Measurements from ENCODE around the gene LRRC4C.

Gene LRRC4C

GRCh38 chr11:41459465-41460401 is at the start of gene LRRC4C:
Gene LRRC4C, minus strand, starts transcription at chr11:41459652.
- in situ Hi-C loops (cut with MboI; ENCODE audit: low sequenced_read_pairs) = loop anchor here (25.0 kb wide), 1 partner anchor 1078 kb away; no protein-coding TSS in a partner anchor

- in situ Hi-C loops (cut with MboI; ENCODE audit: low sequenced_read_pairs) = no loop called here
Measured at GRCh38 chr11:41508121-41508520, 48.7 kb upstream of the LRRC4C start.

GRCh38 chr11:41499429-41499828 is 40.0 kb upstream of the LRRC4C start:
- in situ Hi-C loops (cut with MboI; ENCODE audit: low sequenced_read_pairs) = no loop called here

- in situ Hi-C loops (cut with MboI; ENCODE audit: low sequenced_read_pairs) = no loop called here
Measured at GRCh38 chr11:41498726-41499125, 39.3 kb upstream of the LRRC4C start.

- in situ Hi-C loops (cut with MboI; ENCODE audit: low sequenced_read_pairs) = no loop called here
Measured at GRCh38 chr11:41497974-41498373, 38.5 kb upstream of the LRRC4C start.

- in situ Hi-C loops (cut with MboI; ENCODE audit: low sequenced_read_pairs) = no loop called here
Measured at GRCh38 chr11:41494716-41495115, 35.3 kb upstream of the LRRC4C start.

GRCh38 chr11:41486424-41486823 is 27.0 kb upstream of the LRRC4C start:
- in situ Hi-C loops (cut with MboI; ENCODE audit: low sequenced_read_pairs) = no loop called here

- in situ Hi-C loops (cut with MboI; ENCODE audit: low sequenced_read_pairs) = no loop called here
Measured at GRCh38 chr11:41483956-41484355, 24.5 kb upstream of the LRRC4C start.

GRCh38 chr11:41479179-41479578 is 19.7 kb upstream of the LRRC4C start:
- in situ Hi-C loops (cut with MboI; ENCODE audit: low sequenced_read_pairs) = no loop called here

- in situ Hi-C loops (cut with MboI; ENCODE audit: low sequenced_read_pairs) = loop anchor here (25.0 kb wide), 1 partner anchor 1076 kb away; no protein-coding TSS in a partner anchor
Measured at GRCh38 chr11:41461057-41461681, 1.7 kb upstream of the LRRC4C start.

- in situ Hi-C loops (cut with MboI; ENCODE audit: low sequenced_read_pairs) = loop anchor here (25.0 kb wide), 1 partner anchor 1079 kb away; no protein-coding TSS in a partner anchor
Measured at GRCh38 chr11:41458641-41459040, 811 bp downstream of the LRRC4C start.

GRCh38 chr11:41458154-41458553 is 1.3 kb downstream of the LRRC4C start:
- in situ Hi-C loops (cut with MboI; ENCODE audit: low sequenced_read_pairs) = loop anchor here (25.0 kb wide), 1 partner anchor 1079 kb away; no protein-coding TSS in a partner anchor

GRCh38 chr11:41457216-41458014 is 2.0 kb downstream of the LRRC4C start:
- in situ Hi-C loops (cut with MboI; ENCODE audit: low sequenced_read_pairs) = loop anchor here (25.0 kb wide), 1 partner anchor 1080 kb away; no protein-coding TSS in a partner anchor

GRCh38 chr11:41456269-41456668 is 3.2 kb downstream of the LRRC4C start:
- in situ Hi-C loops (cut with MboI; ENCODE audit: low sequenced_read_pairs) = loop anchor here (25.0 kb wide), 1 partner anchor 1081 kb away; no protein-coding TSS in a partner anchor

- in situ Hi-C loops (cut with MboI; ENCODE audit: low sequenced_read_pairs) = loop anchor here (25.0 kb wide), 1 partner anchor 1086 kb away; no protein-coding TSS in a partner anchor
Measured at GRCh38 chr11:41451011-41451410, 8.4 kb downstream of the LRRC4C start.

GRCh38 chr11:41449483-41450050 is 9.9 kb downstream of the LRRC4C start:
- in situ Hi-C loops (cut with MboI; ENCODE audit: low sequenced_read_pairs) = loop anchor here (25.0 kb wide), 1 partner anchor 1088 kb away; no protein-coding TSS in a partner anchor

- in situ Hi-C loops (cut with MboI; ENCODE audit: low sequenced_read_pairs) = no loop called here
Measured at GRCh38 chr11:41446566-41446965, 12.9 kb downstream of the LRRC4C start.

GRCh38 chr11:41446107-41446506 is 13.3 kb downstream of the LRRC4C start:
- in situ Hi-C loops (cut with MboI; ENCODE audit: low sequenced_read_pairs) = no loop called here

GRCh38 chr11:41437006-41437490 is 22.4 kb downstream of the LRRC4C start:
- in situ Hi-C loops (cut with MboI; ENCODE audit: low sequenced_read_pairs) = no loop called here

- in situ Hi-C loops (cut with MboI; ENCODE audit: low sequenced_read_pairs) = no loop called here
Measured at GRCh38 chr11:41435531-41435930, 23.9 kb downstream of the LRRC4C start.

All from HL-60/S4 (cell line).